Smooth muscle cell (in vitro differentiated cells): ENCODE data around the gene ATG9B. TPM values are rescaled to one million over a fixed set of nuclear protein-coding genes. Genes with fewer than 3 reads are reported as not detected.

Experiments
- DNase-seq: peaks from one replicate; lab custom pipeline; 2025; ENCODE audit not compliant: unreplicated experiment; lab: John Stamatoyannopoulos, UW
- H2AFZ ChIP-seq: fragments of 200-600 bp; sonication (generic); 2 replicates; pipeline ENCODE4 v1.6.0; 2016; ENCODE audit warnings: antibody characterized with exemption, low read depth, mild to moderate bottlenecking
- H3F3A ChIP-seq: fragments of 200-600 bp; sonication (generic); 2 replicates; pipeline ENCODE4 v1.6.0; 2017; ENCODE audit warnings: antibody characterized with exemption, low read depth
- H3K27ac ChIP-seq: fragments of 200-600 bp; sonication (generic); 2 replicates; pipeline ENCODE4 v1.5.1; 2016; ENCODE audit warnings: low read depth, mild to moderate bottlenecking
- H3K27me3 ChIP-seq: fragments of 200-600 bp; sonication (generic); 2 replicates; pipeline ENCODE4 v1.6.1; 2016; ENCODE audit warnings: low read depth, mild to moderate bottlenecking
- H3K36me3 ChIP-seq: fragments of 200-600 bp; sonication (generic); 2 replicates; pipeline ENCODE4 v1.5.1; 2016; ENCODE audit warnings: low read depth
- H3K4me1 ChIP-seq: fragments of 200-600 bp; sonication (generic); 2 replicates; pipeline ENCODE4 v1.5.1; 2016; ENCODE audit warnings: low read depth
- H3K4me2 ChIP-seq: fragments of 200-600 bp; sonication (generic); 2 replicates; pipeline ENCODE4 v1.6.0; 2016; ENCODE audit warnings: mild to moderate bottlenecking
- H3K4me3 ChIP-seq: fragments of 200-600 bp; sonication (generic); 2 replicates; pipeline ENCODE4 v1.5.1; 2016; ENCODE audit warnings: mild to moderate bottlenecking
- H3K79me2 ChIP-seq: fragments of 200-600 bp; sonication (generic); 2 replicates; pipeline ENCODE4 v1.6.0; 2016; ENCODE audit warnings: low read depth, mild to moderate bottlenecking
- H3K9ac ChIP-seq: fragments of 200-600 bp; sonication (generic); 2 replicates; pipeline ENCODE4 v1.6.0; 2016; ENCODE audit warnings: low read depth
- H3K9me3 ChIP-seq: fragments of 200-600 bp; sonication (generic); replicated peaks from 2 replicates; pipeline ENCODE4 v1.5.1; 2016; ENCODE audit warnings: low read depth
- H4K20me1 ChIP-seq: fragments of 200-600 bp; sonication (generic); 2 replicates; pipeline ENCODE4 v1.6.0; 2016; ENCODE audit warnings: low read depth
- CTCF ChIP-seq: fragments of 200-600 bp; sonication (generic); IDR thresholded peaks from 2 replicates; pipeline ENCODE4 v1.5.1; 2017; ENCODE audit warnings: borderline replicate concordance, mild to moderate bottlenecking, antibody characterized with exemption; ENCODE audit not compliant: insufficient read depth, poor library complexity, severe bottlenecking
- WGBS: methylation state at CpG from one replicate; pipeline ENCODE4 v1.1.7; 2016; ENCODE audit warnings: low lambda C conversion rate; 5-methylcytosine and 5-hydroxymethylcytosine counted together
- polyA plus RNA-seq: library from polyadenylated mRNA; unstranded; fragments of >200 nt; fragmentation: Nextera tagmentation; extraction: Ambion mirVana; gene quantifications from 2 replicates; pipeline ENCODE4 v1.2.1, GENCODE V29; 2016
- total RNA-seq: library from RNA; depleted of rRNA; stranded (reverse); fragments of >200 nt; gene quantifications from 2 replicates; pipeline ENCODE4 v1.2.3, GENCODE V29; 2014

Gene ATG9B
- total and polyA plus RNA-seq, 2 experiments from 2014 or later, result 2.6 to 6.5 TPM

GRCh38 chr7:150968734-150969372 lies 55.4 kb downstream of the ATG9B start:
- Histone ChIP-seq H4K20me1 (no peaks in the 10 kb centered on the region), H3K4me2 (no peak overlapping the region), H3K9me3 (no peaks in the 10 kb centered on the region), H3K9ac (no peak overlapping the region), H3K79me2 (no peaks in the 10 kb centered on the region), H2AFZ (no peak overlapping the region), H3K27me3 (no peaks in the 10 kb centered on the region), H3K36me3 (no peaks in the 10 kb centered on the region), H3K4me1 (peaks cover 28% of the 10 kb centered on the region), H3K27ac (no peak overlapping the region), H3K4me3 (no peak overlapping the region), H3F3A (no peaks in the 10 kb centered on the region)
- no peak for DNase-seq
- TF ChIP-seq CTCF, result no peak
- 87% methylated on average over 16 of the region's 16 CpGs for WGBS

GRCh38 chr7:150968056-150968733 lies 56.1 kb downstream of the ATG9B start:
- Histone ChIP-seq H3K27me3 (no peaks in the 10 kb centered on the region), H3K4me1 (peaks cover 28% of the 10 kb centered on the region), H3K9ac (no peak overlapping the region), H3F3A (no peaks in the 10 kb centered on the region), H3K4me3 (no peak overlapping the region), H2AFZ (no peak overlapping the region), H3K36me3 (no peaks in the 10 kb centered on the region), H3K79me2 (no peaks in the 10 kb centered on the region), H4K20me1 (no peaks in the 10 kb centered on the region), H3K27ac (no peak overlapping the region), H3K4me2 (no peak overlapping the region), H3K9me3 (no peaks in the 10 kb centered on the region)
- no peak for DNase-seq
- 90% methylated on average over 15 of the region's 15 CpGs for WGBS
- no peak for TF ChIP-seq CTCF

GRCh38 chr7:150967349-150967748 lies 56.9 kb downstream of the ATG9B start:
- no peak for DNase-seq
- Histone ChIP-seq H3K9me3 (no peaks in the 10 kb centered on the region), H3K4me3 (no peak overlapping the region), H3K9ac (no peak overlapping the region), H3F3A (no peaks in the 10 kb centered on the region), H2AFZ (no peak overlapping the region), H3K27ac (no peak overlapping the region), H3K79me2 (no peaks in the 10 kb centered on the region), H3K36me3 (no peaks in the 10 kb centered on the region), H3K4me1 (peaks cover 28% of the 10 kb centered on the region), H3K27me3 (no peaks in the 10 kb centered on the region), H4K20me1 (no peaks in the 10 kb centered on the region), H3K4me2 (no peak overlapping the region)
- TF ChIP-seq CTCF, result no peak
- 50% methylated on average over 6 of the region's 6 CpGs for WGBS
